NB4 (cell line): ENCODE measurements around the gene ZNF615.

Experiments
- MYC ChIP-seq: IDR thresholded peaks from 2 replicates; pipeline ENCODE4 v1.6.1; 2011; ENCODE audit warnings: low read depth, low read length
- POLR2A ChIP-seq: IDR thresholded peaks from 2 replicates; pipeline ENCODE4 v1.6.1; 2011; ENCODE audit warnings: mild to moderate bottlenecking; ENCODE audit not compliant: insufficient read length; ENCODE audit errors: extremely low read depth
- TF ChIP-seq, protein P1 (sequence below): IDR thresholded peaks from one replicate; pipeline ENCODE4 v1.5.1; 2012; ENCODE audit warnings: low read depth, low read length
- TF ChIP-seq, protein P2 (sequence below): IDR thresholded peaks from 2 replicates; pipeline ENCODE4 v1.6.1; 2011; ENCODE audit warnings: low read depth, low read length

DNA sequence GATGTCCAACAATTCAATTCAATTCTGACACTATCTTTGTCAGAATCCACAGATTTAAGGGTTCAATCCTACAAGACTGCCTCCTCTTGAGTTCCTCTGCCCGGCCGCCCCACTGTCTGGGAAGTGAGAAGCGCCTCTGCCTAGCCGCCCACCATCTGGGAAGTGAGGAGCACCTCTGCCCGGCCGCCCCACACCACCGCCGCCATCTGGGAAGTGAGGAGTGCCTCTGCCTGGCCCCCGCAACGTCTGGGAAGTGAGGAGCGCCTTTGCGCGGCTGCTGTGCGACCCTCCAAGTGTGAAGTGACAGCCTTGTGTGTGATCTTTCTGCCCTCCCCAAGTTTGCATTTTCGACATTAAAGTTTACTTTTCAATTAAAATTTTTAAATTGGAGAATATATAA is 14.2 kb upstream of the ZNF615 start:
- TF ChIP-seq, protein P1, sequence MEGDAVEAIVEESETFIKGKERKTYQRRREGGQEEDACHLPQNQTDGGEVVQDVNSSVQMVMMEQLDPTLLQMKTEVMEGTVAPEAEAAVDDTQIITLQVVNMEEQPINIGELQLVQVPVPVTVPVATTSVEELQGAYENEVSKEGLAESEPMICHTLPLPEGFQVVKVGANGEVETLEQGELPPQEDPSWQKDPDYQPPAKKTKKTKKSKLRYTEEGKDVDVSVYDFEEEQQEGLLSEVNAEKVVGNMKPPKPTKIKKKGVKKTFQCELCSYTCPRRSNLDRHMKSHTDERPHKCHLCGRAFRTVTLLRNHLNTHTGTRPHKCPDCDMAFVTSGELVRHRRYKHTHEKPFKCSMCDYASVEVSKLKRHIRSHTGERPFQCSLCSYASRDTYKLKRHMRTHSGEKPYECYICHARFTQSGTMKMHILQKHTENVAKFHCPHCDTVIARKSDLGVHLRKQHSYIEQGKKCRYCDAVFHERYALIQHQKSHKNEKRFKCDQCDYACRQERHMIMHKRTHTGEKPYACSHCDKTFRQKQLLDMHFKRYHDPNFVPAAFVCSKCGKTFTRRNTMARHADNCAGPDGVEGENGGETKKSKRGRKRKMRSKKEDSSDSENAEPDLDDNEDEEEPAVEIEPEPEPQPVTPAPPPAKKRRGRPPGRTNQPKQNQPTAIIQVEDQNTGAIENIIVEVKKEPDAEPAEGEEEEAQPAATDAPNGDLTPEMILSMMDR: no peak
- TF ChIP-seq MYC (no peak), POLR2A (no peak)
- TF ChIP-seq, protein P2, sequence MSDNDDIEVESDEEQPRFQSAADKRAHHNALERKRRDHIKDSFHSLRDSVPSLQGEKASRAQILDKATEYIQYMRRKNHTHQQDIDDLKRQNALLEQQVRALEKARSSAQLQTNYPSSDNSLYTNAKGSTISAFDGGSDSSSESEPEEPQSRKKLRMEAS: no peak
